Measurements from ENCODE around the gene FANCI.

Gene FANCI

DNA sequence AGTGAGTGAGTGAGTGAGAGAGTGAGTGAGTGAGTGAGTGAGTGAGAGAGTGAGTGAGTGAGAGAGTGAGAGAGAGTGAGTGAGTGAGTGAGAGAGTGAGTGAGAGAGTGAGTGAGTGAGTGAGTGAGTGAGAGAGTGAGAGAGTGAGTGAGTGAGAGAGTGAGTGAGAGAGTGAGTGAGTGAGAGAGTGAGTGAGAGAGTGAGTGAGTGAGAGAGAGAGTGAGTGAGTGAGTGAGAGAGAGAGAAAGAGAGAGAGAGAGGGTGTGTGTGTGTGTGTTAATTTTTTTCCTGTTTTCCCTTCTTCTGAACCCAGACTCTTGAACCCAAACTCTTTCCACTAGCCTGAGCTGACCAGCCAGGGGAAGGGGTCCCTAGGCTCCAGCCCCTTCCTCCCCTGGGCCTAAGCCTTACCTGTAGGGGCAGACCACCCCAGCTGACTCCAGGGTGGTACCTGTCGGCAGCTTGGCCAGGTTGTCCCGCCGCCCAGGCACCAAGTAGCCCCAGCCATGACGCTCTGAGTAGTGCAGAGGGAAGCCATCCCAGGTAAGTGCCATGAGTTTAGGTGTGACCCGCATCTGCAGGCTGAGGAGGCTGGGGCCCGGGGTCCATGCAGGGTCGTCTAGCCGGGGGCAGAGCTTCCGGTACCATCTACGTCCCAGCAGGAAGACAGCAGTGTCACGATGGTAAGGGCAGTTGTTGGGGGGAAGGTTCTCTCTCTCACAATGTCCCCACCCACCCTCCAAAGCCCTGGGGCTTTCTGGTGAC is 81.4 kb downstream of the FANCI start:
- in situ Hi-C loops (cut with HindIII; ENCODE audit: low pct_ligation_motif_present, low pct_unique_long_range_greater_than_20kb, low sequenced_read_pairs), result no loop called here
- no peak for DNase-seq

DNA sequence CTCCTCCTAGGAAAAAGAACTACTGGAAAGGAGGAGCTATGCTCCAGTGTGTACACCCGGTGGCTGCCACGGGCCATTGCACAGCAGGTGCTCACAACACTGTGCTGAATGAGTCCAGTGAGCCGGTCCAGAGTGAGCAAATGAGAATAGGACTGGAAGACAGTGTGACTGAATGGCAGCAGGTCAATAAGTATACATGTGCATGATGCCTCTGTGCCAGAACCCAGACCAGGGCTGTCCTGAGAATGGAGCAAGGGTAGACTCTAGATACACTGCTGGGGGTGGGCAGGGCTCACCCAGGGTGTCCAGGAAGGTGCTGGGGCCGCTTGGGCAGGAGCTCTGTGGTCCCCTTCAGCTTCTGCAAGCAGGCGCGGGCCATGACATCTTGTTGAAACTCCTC is 82.5 kb downstream of the FANCI start:
- no peak for DNase-seq
- in situ Hi-C loops (cut with HindIII; ENCODE audit: low pct_ligation_motif_present, low pct_unique_long_range_greater_than_20kb, low sequenced_read_pairs), result no loop called here

GRCh38 chr15:89327113-89327512 is 83.3 kb downstream of the FANCI start:
- no peak for DNase-seq
- in situ Hi-C loops (cut with HindIII; ENCODE audit: low pct_ligation_motif_present, low pct_unique_long_range_greater_than_20kb, low sequenced_read_pairs), result no loop called here

GRCh38 chr15:89328398-89329254 is 84.8 kb downstream of the FANCI start:
- in situ Hi-C loops (cut with HindIII; ENCODE audit: low pct_ligation_motif_present, low pct_unique_long_range_greater_than_20kb, low sequenced_read_pairs), result no loop called here
- DNase-seq, result no peak

- DNase-seq, result no peak
- in situ Hi-C loops (cut with HindIII; ENCODE audit: low pct_ligation_motif_present, low pct_unique_long_range_greater_than_20kb, low sequenced_read_pairs), result no loop called here
These were observed 85.7 kb downstream of the FANCI start for GRCh38 chr15:89329329-89330084.

DNA sequence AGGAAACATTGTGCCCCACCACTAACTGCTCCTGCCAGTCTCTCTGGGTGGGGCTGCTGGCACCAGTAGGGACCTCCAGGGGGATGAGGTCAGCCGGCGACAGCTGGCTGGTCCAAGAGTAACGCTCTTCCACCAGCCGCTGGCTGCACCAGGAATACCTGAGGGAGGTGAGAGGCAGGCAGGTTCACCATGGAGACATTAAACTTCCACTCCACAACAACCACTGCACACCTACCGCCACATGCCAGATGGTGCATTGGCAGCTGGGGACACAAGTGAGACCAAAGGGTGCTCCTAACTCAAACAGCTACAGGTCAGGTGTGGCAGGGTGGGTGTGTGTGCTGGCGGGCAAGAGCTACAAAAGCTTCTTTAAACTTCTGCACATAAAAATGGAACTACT is 86.3 kb downstream of the FANCI start:
- in situ Hi-C loops (cut with HindIII; ENCODE audit: low pct_ligation_motif_present, low pct_unique_long_range_greater_than_20kb, low sequenced_read_pairs), result no loop called here
- no peak for DNase-seq

DNA sequence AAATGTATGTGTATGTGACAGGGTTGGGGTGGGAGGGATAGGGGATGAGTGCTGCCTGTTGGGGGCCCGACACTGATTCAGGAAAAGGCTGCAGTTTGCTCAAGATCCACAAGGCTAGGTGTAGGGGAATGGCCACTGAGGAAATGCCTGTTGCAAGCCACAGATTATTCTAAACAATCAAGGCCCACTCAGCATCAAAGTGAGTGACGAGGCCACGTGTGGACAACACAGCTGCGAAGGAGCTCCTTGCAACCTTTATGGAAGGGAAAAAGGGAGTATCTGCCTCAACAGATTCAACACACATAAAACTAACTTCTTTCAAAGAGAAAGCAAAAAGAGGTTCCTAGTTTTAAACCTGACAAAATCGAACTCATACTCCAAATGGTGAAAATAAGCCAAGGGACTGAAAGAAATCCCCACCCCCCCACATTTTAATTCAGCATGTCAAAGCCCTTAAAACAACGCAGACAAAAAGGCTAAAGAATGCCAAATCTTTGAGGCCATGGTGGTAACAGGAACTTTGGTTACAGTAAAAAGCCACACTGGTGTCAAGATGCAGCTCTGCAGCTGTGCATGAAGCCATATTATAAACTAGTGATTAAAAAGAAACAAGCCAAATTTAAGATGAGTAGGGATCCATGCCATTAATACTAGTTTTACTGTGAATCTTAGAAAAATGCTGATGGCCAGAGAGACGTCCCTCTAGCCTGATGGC is 87.3 kb downstream of the FANCI start:
- in situ Hi-C loops (cut with HindIII; ENCODE audit: low pct_ligation_motif_present, low pct_unique_long_range_greater_than_20kb, low sequenced_read_pairs), result no loop called here
- no peak for DNase-seq

GRCh38 chr15:89332446-89332845 is 88.7 kb downstream of the FANCI start:
- in situ Hi-C loops (cut with HindIII; ENCODE audit: low pct_ligation_motif_present, low pct_unique_long_range_greater_than_20kb, low sequenced_read_pairs), result no loop called here
- peak; percentile 35 for DNase-seq

- DNase-seq, result no peak
- in situ Hi-C loops (cut with HindIII; ENCODE audit: low pct_ligation_motif_present, low pct_unique_long_range_greater_than_20kb, low sequenced_read_pairs), result no loop called here
These were observed 89.5 kb downstream of the FANCI start for GRCh38 chr15:89333011-89333860.

GRCh38 chr15:89333959-89334509 is 90.3 kb downstream of the FANCI start:
- in situ Hi-C loops (cut with HindIII; ENCODE audit: low pct_ligation_motif_present, low pct_unique_long_range_greater_than_20kb, low sequenced_read_pairs), result no loop called here
- DNase-seq, result peak; percentile 4

DNA sequence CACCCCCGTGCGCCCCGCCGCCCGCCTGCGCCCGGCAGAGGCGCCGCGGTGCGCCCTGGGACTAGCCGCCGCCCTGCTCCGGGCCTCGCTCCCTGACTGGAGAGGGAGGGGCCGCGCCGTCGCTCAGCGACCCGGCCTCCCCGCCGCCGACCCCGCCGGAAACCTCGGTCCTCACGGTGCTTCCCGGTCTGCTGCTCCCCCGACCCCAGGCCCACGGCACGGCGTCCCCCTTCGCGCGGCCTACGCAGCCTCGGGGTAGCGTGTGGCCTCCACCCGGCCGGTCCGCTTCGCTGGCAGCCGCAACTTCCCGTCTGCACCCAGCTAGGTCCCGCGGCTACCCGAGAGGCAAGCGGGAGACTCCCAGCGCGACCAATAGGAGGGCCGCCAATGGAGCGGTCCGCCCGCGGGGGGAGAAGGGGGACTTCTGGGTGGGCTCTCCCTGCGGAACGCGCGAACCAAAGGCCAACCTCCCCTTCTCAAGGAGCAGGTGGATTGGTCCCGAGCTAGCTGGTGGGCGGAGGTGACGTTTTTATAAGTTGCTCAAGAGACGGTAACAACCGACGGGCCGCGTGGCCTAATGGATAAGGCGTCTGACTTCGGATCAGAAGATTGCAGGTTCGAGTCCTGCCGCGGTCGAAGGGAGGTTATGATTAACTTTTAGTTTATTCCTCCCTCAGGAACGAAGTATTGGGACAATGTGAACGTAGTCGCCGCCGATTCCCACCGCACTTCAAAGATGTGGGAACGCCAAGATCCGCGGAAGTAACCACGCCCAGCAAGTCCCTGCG is 90.9 kb downstream of the FANCI start, which contains the start of gene POLG:
Gene POLG, minus strand, starts transcription at position 315 of the 788 bp plus-strand sequence. CDS start 1,070 bp downstream, outside the sequence.
- peak; percentile 96 for DNase-seq
- in situ Hi-C loops (cut with HindIII; ENCODE audit: low pct_ligation_motif_present, low pct_unique_long_range_greater_than_20kb, low sequenced_read_pairs), result no loop called here

GRCh38 chr15:89335298-89336041 is 91.7 kb downstream of the FANCI start:
- in situ Hi-C loops (cut with HindIII; ENCODE audit: low pct_ligation_motif_present, low pct_unique_long_range_greater_than_20kb, low sequenced_read_pairs), result no loop called here
- no peak for DNase-seq

- DNase-seq, result no peak
- in situ Hi-C loops (cut with HindIII; ENCODE audit: low pct_ligation_motif_present, low pct_unique_long_range_greater_than_20kb, low sequenced_read_pairs), result no loop called here
These were observed 94.3 kb downstream of the FANCI start for GRCh38 chr15:89338036-89338435.

DNA sequence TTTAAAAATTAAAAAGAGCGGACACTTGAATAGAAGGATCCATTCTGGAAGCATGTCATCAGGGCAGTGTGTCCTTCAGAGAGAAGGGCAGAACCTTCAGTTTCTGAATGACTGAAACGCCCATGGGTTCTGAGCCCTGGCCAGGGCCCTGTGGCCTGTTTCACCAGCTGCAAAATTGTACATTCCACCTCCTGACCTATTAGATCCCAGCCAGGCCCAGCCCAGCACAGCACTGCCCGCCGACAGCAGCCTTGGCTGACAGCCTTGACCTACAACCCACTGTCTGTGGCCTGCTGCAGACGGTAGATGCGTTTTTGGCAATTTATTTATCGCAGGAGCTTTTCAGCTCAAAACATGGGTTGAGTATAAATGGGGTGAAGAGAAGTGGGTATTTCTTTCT is 96.8 kb downstream of the FANCI start:
- no peak for DNase-seq
- in situ Hi-C loops (cut with HindIII; ENCODE audit: low pct_ligation_motif_present, low pct_unique_long_range_greater_than_20kb, low sequenced_read_pairs), result no loop called here

- in situ Hi-C loops (cut with HindIII; ENCODE audit: low pct_ligation_motif_present, low pct_unique_long_range_greater_than_20kb, low sequenced_read_pairs), result no loop called here
These were observed 97.7 kb downstream of the FANCI start for GRCh38 chr15:89341316-89342005.

More at GRCh38 chr15:89341316-89342005, 97.7 kb downstream of the FANCI start:
- no peak for DNase-seq
